ENCODE measurements around the gene NOP16. TPM values are rescaled to one million over a fixed set of nuclear protein-coding genes. Genes with fewer than 3 reads are reported as not detected.
A peak's percentile ranks its signal among the peaks of the same experiment; 100 is the strongest.

The NOP16 gene
- total RNA-seq, 1 experiment from 2014 or later, result 31.5 TPM

- ChIA-PET POLR2A (ENCODE audit: unreplicated experiment) (no interaction called here), CTCF (interaction anchor here (0.5 kb wide), 1 partner anchor 883 kb away, joined by 3 read pairs; no protein-coding TSS in a partner anchor)
- H3K36me3 ChIP-seq (ENCODE audit: low read depth), result no peaks in the 10 kb centered on the region
- intact Hi-C loops (cut with micrococcal nuclease; ENCODE audit: unreplicated experiment), result no loop called here
- H4K20me1 ChIP-seq (ENCODE audit: insufficient read depth), result no peaks in the 10 kb centered on the region
- peaks cover 17% of the 10 kb centered on the region for H3K79me2 ChIP-seq (ENCODE audit: low read depth)
- peaks cover 7% of the 10 kb centered on the region for H3K4me1 ChIP-seq (replicated peaks; ENCODE audit: insufficient read depth)
- no peaks in the 10 kb centered on the region for H3K27me3 ChIP-seq (ENCODE audit: insufficient read depth, low read depth)
- H3K4me2 ChIP-seq, result no peak overlapping the region
- no peaks in the 10 kb centered on the region for H3K9me2 ChIP-seq (ENCODE audit: insufficient read depth)
- H3K9me3 ChIP-seq (ENCODE audit: insufficient read depth, low read depth), result no peaks in the 10 kb centered on the region
- TF ChIP-seq EZH2 (IDR thresholded peaks at IDR 0.05; ENCODE audit: low read depth) (no peak), CTCF (conservative IDR thresholded peaks at IDR 0.05) (no peak)
- H3F3A ChIP-seq (ENCODE audit: insufficient read depth, low read depth), result peaks cover 25% of the 10 kb centered on the region
- no peak overlapping the region for H2AFZ ChIP-seq
- H3K4me3 ChIP-seq, result no peak overlapping the region
- H3K27ac ChIP-seq, result no peak overlapping the region
- peak in 1 of 2 experiments; percentile 17 for DNase-seq
- no TSS peak for BruUV-seq (replicated peaks)
Observed at GRCh38 chr5:176392526-176392925, 4.1 kb upstream of the NOP16 start.

- Histone ChIP-seq H3K9me3 (ENCODE audit: insufficient read depth, low read depth) (no peaks in the 10 kb centered on the region), H3K36me3 (ENCODE audit: low read depth) (0 out of 2 replicates have a peak, but pooled peaks cover 3% of the 10 kb centered on the region), H3F3A (ENCODE audit: insufficient read depth, low read depth) (peaks cover 25% of the 10 kb centered on the region), H3K9me2 (ENCODE audit: insufficient read depth) (no peaks in the 10 kb centered on the region), H3K4me3 (no peak overlapping the region), H3K4me1 (replicated peaks; ENCODE audit: insufficient read depth) (peaks cover 12% of the 10 kb centered on the region), H3K79me2 (ENCODE audit: low read depth) (peaks cover 23% of the 10 kb centered on the region), H4K20me1 (ENCODE audit: insufficient read depth) (peaks cover 2% of the 10 kb centered on the region), H2AFZ (no peak overlapping the region), H3K4me2 (no peak overlapping the region), H3K27ac (no peak overlapping the region), H3K27me3 (ENCODE audit: insufficient read depth, low read depth) (no peaks in the 10 kb centered on the region)
- no TSS peak for BruUV-seq (replicated peaks)
- TF ChIP-seq EZH2 (IDR thresholded peaks at IDR 0.05; ENCODE audit: low read depth), result no peak
- no peak for TF ChIP-seq CTCF (conservative IDR thresholded peaks at IDR 0.05)
- intact Hi-C loops (cut with micrococcal nuclease; ENCODE audit: unreplicated experiment), result no loop called here
- no peak for DNase-seq
- ChIA-PET POLR2A (ENCODE audit: unreplicated experiment) (no interaction called here), CTCF (interaction anchor here (0.5 kb wide), 1 partner anchor 884 kb away, joined by 3 read pairs; no protein-coding TSS in a partner anchor)
Observed at GRCh38 chr5:176391999-176392398, 3.6 kb upstream of the NOP16 start.

GRCh38 chr5:176391479-176391878 lies 3.1 kb upstream of the NOP16 start:
- ChIA-PET CTCF (no interaction called here), POLR2A (ENCODE audit: unreplicated experiment) (interaction anchor here (0.6 kb wide), 1 partner anchor 30 kb away, joined by 8 read pairs; no protein-coding TSS in a partner anchor)
- Histone ChIP-seq H3K79me2 (ENCODE audit: low read depth) (peaks cover 28% of the 10 kb centered on the region), H3K27ac (no peak overlapping the region), H3K9me3 (ENCODE audit: insufficient read depth, low read depth) (no peaks in the 10 kb centered on the region), H2AFZ (no peak overlapping the region), H3K4me1 (replicated peaks; ENCODE audit: insufficient read depth) (peaks cover 17% of the 10 kb centered on the region), H3F3A (ENCODE audit: insufficient read depth, low read depth) (peaks cover 25% of the 10 kb centered on the region), H3K27me3 (ENCODE audit: insufficient read depth, low read depth) (no peaks in the 10 kb centered on the region), H3K9me2 (ENCODE audit: insufficient read depth) (no peaks in the 10 kb centered on the region), H3K4me2 (no peak overlapping the region), H3K36me3 (ENCODE audit: low read depth) (0 out of 2 replicates have a peak, but pooled peaks cover 9% of the 10 kb centered on the region), H3K4me3 (no peak overlapping the region), H4K20me1 (ENCODE audit: insufficient read depth) (peaks cover 7% of the 10 kb centered on the region)
- no peak for TF ChIP-seq CTCF (conservative IDR thresholded peaks at IDR 0.05)
- TF ChIP-seq EZH2 (IDR thresholded peaks at IDR 0.05; ENCODE audit: low read depth), result no peak
- BruUV-seq (replicated peaks), result no TSS peak
- intact Hi-C loops (cut with micrococcal nuclease; ENCODE audit: unreplicated experiment), result no loop called here
- DNase-seq, result peak in 1 of 2 experiments; percentile 31
